Dermis blood vessel endothelial cell (primary cell): ENCODE data around the gene EMILIN1. TPM values are rescaled to one million over a fixed set of nuclear protein-coding genes. Genes with fewer than 3 reads are reported as not detected.
"Not testable (repeated sequence)": the region's sequence is repeated elsewhere in the genome, so short reads cannot be mapped to it uniquely, and the experiment has no call there.

Source experiments
- DNase-seq: peaks from one replicate; pipeline ENCODE4 v3.0.0; 2010
- total RNA-seq: library from RNA; depleted of rRNA; stranded (reverse); fragments of >200 nt; gene quantifications from 2 replicates; pipeline ENCODE4 v1.2.3, GENCODE V29; 2014

Gene EMILIN1
- total RNA-seq, 1 donor from 2014 or later, result 33.7 TPM

DNA sequence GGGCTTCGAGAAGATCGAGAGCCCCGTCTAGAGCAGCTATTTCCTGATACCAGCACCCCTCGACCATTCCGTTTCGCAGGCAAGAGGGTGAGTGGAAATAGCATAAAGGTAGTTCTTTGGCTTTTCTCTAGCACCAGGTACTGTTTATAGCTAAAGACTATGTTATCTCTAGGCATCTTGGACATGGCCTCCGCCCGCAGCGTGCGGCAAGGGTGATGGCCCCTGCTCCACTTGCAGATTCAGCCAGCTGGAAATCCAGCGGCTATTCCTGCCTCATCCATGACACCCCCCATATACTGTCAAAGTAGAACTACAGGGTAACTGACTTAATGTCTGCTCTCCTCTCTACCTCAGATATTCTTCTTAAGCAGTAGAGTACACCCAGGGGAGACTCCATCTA, 23.7 kb upstream of the EMILIN1 start:
- DNase-seq, result no peak

- no peak for DNase-seq
These were observed 21.2 kb upstream of the EMILIN1 start for GRCh38 chr2:27057184-27057583.

GRCh38 chr2:27058210-27058609, 20.2 kb upstream of the EMILIN1 start:
- no peak for DNase-seq

- peak; percentile 44 for DNase-seq
These were observed 19.1 kb upstream of the EMILIN1 start for GRCh38 chr2:27059141-27059820.

- no peak for DNase-seq
These were observed 18.1 kb upstream of the EMILIN1 start for GRCh38 chr2:27060323-27060722.

DNA sequence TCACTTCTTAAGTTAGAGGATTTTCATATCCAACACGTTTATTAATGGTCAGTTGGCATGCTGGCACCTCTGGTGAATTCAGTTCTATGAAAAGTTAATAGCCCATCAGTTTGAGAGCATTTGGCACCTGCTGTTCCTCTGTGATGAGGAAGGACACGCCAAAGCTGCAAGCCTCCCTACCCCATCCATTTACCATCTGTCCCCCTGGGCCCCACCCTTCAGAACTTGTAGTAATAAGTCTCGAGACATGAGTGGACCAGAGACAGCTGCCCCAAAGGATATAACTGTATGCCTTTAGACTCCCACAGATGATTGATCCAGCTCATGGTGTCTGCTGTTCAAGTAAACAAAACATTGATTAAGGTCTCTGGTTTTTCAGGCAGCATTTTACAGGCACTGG, 13.3 kb upstream of the EMILIN1 start:
- DNase-seq, result no peak

- no peak for DNase-seq
These were observed 11.0 kb upstream of the EMILIN1 start for GRCh38 chr2:27067385-27067784.

DNA sequence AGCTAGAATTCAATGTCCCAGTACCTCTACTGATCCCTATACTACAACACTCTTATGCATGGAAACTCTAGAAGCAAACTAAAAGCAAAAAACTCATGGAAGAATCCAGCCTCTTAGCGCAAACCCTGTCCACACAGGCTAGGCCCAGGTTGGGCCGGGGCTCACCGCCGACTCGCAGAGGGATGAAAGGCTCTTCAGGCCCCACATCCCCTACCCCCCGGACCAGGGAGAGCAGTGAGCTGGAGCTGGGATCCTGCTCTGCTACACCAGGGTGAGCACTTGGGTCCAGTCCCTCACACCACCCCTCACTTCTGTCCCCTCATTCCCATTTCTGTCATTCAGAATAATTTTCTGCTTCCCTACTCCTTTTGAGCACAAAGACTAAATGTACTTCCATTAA, 9.0 kb upstream of the EMILIN1 start:
- DNase-seq, result no peak

GRCh38 chr2:27069961-27070618, 8.3 kb upstream of the EMILIN1 start:
- no peak for DNase-seq

GRCh38 chr2:27070653-27071276, 7.7 kb upstream of the EMILIN1 start:
- DNase-seq, result peak; percentile 11

GRCh38 chr2:27071277-27071989, 7.0 kb upstream of the EMILIN1 start, which contains the start of gene OST4:
TSS of gene OST4 (minus strand) at chr2:27071654.
- peak; percentile 94 for DNase-seq

DNA sequence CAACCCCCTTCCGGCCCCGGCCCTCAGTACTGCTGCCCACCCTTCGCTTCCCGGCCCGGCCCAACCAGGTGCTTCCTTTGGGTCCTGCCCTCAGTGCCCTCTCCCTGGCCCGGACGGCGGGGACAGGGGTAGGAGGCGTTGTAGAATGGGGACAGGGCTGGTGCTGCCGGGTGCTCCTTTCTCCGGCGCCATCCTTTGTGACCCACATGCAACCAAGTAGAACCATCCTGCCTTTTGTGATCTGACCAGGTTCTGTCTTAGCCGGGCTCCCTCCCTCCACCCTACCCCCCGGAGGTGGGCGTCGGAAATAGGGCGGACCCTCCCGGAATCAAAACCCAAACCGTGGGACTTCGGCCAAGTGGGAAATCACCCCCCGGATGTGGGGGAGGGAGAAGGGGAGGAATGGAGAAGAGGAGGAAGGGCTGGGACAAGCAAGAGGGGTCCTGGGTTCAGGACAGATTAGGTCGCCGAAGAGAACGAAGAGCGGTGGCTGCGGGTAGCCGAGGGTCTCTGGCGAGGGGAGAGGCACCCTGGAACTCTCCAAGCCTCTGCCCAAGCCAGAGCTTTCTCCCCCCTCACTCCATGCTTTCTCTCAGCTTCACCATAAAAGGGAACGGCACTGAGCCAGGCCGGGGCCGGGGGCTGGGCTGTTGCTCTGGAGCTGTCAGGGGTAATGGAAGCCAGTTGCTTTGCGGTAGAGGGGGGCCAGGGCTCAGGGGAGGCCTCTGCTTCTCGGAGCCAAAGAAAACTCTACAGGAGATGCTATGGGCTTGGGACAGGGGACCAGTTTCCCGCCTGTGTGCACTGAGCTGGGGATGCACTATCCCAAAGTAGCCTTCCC, 6.2 kb upstream of the EMILIN1 start:
- peak; percentile 49 for DNase-seq

- DNase-seq, result no peak
These were observed 5.5 kb upstream of the EMILIN1 start for GRCh38 chr2:27072920-27073319.

DNA sequence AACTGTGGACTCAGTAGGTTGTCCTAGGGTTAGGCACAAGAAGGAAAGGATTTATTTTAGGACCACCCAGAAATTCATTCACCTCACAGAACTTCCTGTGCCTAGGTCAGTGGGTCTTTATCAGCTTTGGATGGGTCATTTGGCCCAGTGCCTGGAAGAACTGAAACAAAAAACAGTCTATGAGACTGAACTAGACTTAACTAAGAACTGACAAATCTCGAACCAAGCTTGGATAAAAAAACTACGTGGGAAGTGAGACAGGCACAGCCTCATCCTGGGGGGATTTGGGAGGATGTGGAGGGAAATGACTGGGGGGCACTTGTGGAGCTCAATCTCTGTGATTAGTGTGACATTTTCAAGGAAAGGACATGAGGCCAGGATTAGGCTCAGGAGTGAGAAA, 4.6 kb upstream of the EMILIN1 start:
- DNase-seq, result no peak

DNA sequence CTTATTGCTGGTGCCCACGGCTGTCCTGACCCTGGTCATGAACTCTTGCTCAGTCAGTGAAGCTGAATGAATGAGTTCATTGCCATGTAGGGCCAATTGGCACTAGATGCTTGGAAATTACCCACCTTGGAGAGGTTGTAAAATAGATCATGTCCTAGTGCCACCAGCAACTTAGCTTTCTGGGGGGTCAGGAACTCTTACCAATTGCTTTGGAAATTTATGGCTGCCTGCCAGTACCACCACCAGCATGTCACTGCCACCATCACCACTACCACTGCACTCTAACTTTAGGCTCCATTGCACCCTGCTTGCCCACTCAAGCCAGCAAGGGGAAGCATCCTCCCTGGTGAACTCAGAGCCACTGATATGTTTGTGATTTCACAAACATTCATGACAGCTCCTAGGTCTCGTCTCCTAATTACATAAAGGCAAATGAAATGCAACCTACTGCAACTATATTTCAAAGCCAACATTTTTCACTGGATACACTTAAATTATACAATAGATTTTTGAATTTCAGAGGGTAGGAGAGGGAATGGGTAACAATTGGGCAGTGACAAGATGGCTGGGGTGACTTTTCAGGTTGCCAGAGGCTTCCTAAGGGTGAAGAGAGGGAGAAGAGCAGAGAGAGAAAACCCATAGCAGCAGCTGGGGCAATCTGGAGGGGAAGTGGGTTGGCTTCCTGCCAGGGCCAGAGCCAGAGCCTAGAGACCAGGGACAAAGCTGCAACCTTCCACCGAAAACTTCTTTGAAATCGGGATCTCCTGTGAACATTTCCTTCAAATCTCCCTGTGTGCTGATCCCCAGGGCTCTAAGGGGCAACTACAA, 3.5 kb upstream of the EMILIN1 start:
- peak; percentile 65 for DNase-seq

GRCh38 chr2:27075566-27075871, 2.9 kb upstream of the EMILIN1 start:
- DNase-seq, result not testable (repeated sequence)

GRCh38 chr2:27076323-27076722, 2.1 kb upstream of the EMILIN1 start:
- DNase-seq, result no peak

DNA sequence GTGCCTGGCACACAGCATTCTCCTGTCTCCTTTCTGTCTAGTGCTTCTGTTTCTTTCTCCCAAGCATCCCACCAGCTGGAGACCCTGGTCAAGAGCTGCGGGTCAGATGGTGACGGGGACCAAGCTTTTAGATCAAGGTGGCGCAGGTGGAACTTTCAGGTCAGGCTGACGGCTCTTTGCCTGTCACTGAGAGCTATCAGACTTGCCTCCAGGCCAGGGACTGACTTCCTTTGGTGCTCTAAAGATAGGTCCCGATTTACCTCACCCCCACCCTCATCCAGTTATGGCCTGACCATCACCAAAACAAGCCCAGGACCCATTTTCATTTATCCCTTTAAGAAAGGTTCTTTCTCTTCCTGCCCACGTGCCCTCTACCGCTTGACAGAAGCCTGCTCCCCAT, 1.2 kb upstream of the EMILIN1 start:
- DNase-seq, result no peak

GRCh38 chr2:27079233-27080139, 1.1 kb downstream of the EMILIN1 start:
- no peak for DNase-seq

GRCh38 chr2:27080140-27080469, 1.7 kb downstream of the EMILIN1 start:
- no peak for DNase-seq

DNA sequence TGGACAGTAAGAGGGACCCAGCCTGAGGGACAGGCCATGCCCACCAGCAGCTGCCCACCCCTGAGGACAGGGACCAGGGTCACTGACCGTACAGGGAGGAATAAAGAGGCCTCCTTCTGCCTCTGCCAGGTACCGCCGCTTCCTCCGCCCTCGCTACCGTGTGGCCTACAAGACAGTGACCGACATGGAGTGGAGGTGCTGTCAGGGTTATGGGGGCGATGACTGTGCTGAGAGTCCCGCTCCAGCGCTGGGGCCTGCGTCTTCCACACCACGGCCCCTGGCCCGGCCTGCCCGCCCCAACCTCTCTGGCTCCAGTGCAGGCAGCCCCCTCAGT, 2.2 kb downstream of the EMILIN1 start:
- DNase-seq, result no peak
